ACHN (cell line): ENCODE data around the gene AQP12A.

ENCODE experiments used
- DNase-seq: peaks from one replicate; pipeline ENCODE4 v3.0.0-alpha.2; 2015
- in situ Hi-C: cut with HindIII; loops from 2 replicates; pipeline ENCODE4 v1.10.0; 2017; ENCODE audit warnings: low sequenced_read_pairs, low pct_ligation_motif_present, low pct_unique_long_range_greater_than_20kb

The AQP12A gene

DNA sequence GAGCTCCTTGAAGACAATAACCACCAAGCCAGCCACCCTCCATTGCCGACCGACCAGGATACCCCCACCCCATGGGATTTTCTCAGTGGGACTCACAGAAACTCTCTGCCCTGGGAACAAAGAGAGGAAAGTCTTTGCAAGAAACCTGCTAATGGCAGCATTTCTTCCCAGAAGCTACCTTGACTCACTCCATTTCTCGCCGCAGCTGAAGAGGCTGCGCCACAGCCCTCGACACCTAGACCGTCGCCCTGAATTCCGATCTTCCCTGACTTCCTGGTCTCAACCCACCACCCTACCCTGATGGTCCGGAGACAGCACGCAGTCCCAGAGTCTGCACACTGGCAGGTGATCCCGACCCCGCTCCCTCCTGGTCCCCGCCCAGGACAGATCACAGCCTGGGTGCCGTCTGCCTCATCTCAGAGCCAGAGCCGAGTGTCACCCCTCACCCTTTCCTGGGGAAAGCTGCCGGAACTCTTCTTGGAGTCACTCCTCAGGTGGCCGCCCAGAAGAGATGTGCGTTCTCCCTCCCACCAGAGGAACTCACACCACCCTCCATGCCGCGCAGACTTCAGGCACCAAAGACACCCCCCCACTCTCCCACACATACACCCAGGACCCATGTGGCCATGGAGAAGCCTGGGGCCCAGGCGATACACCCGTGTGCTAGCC lies 24.6 kb downstream of the AQP12A start:
- in situ Hi-C loops, result no loop called here
- no peak for DNase-seq

DNA sequence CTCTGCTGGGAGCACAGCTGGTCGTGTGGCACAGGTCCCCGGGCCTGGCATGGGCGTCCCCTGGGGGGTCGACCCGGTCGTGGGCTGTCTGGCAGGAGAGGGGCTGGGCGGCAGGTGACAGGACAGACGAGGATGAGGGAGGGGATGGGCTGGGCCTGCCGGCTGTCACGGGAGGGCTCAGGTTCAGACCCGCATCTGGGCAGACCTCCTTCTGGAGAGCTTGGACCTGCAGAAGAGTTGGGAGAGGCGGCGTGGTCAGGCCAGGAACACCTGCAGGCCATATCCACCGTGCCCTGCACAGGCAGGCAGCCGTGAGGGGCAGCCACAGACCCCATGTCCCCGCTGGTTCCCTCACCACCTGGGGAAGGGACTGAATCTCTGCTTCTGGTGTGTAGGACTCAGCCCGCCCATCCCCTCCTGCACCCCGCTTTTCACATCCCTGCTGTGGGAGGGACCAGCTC lies 25.5 kb downstream of the AQP12A start:
- DNase-seq, result no peak

DNA sequence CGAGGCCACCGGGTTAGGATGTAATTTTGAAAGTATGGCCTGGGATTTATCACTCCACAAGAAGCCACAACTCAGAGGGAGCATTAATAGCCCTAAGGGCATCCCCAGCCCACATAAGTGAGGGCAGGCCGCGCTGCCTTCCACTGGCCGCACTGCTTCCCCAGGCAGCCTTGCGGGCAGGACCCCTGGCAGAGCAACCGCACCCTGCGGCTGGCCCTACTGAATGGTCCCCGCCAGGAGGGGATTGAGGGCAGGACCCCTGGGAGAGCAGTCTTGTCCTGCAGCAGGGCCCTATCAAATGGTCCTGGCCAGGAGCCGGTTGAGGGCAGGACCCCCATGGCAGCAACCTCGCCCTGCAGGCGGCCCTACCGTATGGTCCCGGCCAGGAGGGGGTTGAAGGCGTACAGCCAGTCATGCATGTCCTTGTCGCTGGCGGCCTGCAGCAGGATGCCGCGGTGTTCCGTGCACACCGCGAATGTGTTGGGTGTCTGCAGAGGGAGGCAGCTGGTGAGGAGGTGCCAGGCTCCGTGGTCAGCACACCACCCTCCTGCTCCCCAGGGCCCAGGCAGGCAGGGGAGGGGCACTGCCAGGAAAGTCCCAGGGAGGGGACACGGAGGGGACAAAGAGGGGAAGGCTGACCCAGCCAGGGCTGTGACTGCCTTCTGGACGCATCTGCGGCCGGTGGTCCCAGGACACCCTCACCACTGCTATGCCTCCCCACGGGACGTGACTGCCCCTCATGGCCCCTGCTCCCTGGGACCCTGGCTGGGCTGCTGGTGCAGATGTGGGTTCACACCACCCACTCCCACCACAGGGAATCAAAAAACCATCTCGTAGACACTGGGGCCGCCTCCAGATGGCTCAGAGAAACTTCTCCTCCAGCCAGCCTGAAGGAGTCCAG lies 26.3 kb downstream of the AQP12A start:
- in situ Hi-C loops, result no loop called here
- no peak for DNase-seq

More for the DNA sequence above, 25.5 kb downstream of the AQP12A start:
- in situ Hi-C loops, result no loop called here

DNA sequence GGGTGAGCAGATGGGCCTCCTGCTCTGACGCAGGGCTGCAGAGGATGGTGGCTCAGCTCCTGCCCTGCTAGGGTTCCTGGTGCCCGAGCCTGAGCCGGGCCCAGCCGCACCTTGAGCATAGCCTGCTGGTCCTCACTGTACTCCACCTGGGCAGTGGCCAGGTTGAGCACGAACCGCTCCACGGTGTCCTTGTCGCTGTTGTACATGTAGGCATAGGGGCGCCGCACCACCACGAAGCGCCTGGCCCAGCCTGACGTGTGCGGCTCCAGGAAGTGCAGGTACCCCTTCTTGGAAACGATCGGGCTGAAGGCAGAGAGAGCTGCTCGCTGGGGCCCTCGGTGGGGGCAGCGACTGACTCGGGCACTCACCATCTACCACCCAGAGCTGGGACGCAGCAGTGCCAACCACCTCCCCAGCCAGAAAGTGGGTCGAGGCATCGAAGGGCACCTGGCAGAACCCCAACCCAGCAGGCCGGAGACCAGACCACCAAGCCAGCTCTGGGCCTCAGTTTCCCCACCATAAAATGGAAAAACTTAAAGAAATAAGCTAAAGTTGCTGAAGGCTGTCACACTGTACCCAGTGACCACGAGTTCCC lies 27.3 kb downstream of the AQP12A start:
- in situ Hi-C loops, result no loop called here

DNA sequence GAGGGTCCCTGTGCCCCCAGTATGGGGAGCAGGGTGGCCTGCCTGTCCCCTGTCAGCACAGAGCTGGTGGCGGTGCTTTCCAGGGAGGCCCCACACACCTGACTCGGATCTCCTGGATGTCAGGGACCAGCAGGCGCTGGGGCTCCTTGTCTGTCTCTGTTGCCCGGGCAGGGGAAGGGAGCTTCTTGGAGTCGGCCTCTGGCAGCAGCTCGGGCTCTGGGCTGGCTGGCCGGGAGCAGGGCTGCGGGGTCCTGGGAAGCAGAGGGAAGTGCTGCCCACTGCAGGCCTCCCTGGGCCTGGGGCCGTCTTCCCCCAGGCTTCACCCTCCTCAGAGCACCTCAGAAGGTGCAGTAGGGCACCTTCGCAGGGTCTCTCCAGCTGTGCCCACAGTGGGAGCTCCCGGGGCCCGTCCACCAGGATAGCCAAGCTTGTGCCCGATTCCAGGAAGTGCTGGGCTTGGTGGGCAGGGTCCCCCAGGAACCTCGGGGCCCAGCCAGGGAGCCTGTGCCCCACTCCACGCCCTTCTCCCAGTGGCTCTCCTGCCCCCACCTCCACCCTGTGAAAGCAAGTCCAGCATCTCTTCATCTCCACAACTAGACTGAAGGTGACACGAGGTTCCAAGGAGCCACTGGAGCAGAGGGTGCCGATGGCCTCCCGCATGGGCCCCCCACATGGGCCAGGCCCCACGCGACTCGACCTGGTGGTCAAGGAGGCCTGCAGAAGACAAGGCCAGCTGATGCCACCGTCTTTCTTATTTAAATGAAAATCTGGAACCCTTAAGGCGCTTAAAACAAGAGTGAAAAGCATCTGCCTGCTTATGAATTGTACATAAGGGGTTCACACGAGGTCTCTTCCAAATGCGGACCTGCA lies 28.2 kb downstream of the AQP12A start:
- in situ Hi-C loops, result no loop called here
- DNase-seq, result no peak

More for the DNA sequence above, 27.3 kb downstream of the AQP12A start:
- no peak for DNase-seq

DNA sequence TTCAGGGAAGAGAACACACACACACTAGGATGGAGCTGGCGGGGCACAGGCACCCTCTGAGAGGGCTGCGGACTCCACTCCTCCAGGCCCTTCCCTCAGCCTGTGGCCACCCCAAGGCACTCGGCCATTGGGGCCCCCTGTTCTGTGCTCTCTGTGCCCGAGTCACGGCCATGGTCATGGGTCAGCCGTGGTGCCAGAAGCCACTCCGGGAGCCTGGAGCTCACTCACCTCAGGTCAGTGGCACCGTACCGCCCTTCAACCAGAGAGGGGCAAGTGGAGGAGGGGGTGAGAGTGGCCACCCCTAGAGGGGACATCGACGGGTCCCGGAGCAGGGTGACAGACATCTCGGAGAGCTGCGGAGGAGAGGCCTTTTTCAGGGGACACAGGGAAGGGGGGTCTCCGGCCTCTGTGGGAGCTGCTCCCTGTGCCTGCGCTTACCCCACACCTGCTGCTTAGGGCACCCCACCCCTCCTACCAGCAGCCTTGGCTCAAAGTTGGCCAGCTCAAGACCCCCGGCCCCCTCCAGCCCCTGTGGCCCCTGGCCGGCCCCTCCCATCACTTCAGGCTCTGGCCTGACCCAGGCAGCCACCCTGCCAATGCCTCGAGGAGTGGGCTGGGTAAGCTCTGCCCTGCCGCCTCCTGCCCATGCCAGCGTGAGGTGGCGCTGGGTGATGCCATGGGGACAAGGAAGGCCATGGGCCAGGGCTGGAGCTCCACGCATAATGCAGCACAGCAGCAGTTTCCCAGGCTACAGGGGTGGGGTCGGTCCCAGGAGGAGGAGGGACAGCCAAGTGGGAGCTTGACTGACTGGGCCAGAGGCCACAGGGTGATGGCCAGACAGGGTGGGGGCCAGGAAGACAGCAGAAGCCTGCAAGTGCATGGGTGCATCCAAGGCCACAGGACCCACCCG lies 29.3 kb downstream of the AQP12A start:
- no peak for DNase-seq
- in situ Hi-C loops, result no loop called here

DNA sequence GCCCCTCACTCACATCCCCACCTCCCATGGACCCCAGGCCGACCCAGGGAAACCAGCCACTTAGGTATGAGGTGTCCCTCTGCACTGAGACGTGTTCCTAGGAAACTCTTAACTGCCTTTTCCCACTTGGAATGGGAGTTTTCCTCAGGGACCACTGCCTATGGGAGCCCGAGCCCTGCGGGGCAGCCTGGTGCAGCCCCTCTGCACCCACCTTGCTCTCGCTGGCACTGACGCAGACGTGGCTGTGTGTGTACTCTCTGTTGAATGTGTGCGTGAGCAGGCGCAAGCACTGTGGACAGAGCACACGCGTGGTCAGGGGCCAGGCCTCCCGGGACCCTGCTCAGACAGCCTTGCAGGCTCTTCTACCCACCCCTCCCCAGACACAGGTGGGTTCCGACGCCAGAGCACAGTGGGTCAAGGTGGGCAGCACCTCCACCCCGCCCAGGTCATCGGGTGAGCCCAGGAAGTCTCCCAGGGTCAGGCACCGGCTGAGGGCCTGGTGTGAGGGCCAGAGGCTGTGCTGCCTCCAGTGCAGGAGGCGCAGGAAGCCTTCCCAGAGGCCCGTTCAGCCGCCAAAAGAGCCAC lies 30.0 kb downstream of the AQP12A start:
- in situ Hi-C loops, result no loop called here
- no peak for DNase-seq

DNA sequence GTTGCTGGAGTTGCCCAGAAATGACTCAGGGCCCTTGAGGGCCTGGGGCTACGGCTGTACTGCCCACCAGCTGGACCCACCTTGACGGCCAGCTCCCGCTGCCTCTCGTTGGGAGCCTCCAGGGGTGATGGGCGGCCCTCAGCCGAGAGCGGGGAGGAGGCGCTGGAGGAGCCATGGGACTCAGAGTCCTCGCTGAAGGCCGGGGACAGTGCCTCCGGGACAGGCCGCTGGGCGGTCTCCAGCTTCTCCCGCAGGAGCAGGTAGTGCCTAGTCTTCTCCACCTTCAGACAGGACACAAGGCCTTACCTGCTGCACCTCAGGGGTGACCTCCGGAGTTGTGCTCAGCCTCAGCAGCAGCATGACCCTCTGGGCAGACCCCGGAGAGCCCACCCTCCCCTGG lies 30.7 kb downstream of the AQP12A start:
- in situ Hi-C loops, result no loop called here
- DNase-seq, result no peak

DNA sequence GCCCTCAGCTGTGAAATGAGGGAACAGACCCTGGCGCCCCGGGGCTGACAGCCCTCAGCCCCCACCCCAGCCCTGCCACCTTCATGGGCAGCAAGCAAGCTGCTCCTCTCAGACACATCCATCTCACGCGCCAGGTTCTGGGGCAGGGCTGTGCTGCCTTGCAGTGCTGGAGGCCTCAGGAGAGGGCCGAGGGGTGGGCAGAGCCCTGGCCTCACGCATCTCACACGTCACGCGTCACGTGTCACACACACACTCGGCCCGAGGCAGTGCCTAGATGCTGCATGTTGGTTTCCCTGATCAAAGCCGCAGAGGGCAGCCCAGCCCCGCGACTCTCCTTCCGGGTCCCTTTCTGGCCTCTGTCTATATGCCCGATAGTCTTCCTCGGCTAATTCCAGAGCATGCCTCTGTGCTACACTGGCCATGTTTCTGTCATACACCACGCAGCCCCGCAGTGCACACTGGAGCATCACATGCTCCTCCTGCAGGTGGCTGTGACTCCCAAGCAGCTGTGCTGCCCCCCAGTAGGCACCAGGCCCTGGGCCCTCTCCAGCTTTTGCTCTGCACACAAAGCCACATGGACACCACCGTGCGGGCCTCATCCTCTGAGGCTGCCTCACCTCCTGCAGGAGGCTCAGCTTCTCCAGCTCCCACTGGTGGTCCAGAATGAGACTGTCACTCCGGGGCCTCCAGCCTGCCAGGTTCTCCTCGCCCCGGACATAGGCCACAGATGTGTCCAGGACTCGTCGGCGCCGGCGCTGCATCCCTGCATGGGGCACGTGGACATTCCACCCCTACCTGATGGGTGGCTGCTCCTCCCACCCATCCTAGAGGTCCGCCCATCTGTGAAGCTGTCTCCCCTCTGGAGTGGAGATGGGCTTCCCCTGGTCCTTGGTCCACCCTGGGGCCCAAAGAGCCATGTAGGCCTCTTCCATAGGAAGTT lies 31.4 kb downstream of the AQP12A start:
- DNase-seq, result no peak
- in situ Hi-C loops, result no loop called here

DNA sequence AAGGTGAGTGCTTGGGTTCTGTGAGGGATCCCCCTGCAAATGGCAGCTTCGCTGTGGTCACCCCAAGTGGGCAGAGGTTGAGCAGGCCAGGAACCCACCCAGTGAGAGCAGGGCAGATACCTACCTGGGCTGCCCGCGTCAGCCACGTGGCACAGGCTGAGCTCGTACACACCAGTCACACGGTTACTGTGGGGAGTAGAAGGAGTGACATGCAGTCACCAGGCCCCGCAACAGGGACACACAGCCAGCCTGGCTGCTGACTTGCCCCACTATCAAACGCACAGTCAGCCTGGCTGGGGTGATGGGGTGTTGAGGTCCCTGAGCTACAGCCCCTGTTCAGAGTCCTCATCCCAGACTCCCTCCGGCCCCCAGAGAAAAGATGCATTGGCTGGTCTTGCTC lies 32.2 kb downstream of the AQP12A start:
- no peak for DNase-seq
- in situ Hi-C loops, result no loop called here

DNA sequence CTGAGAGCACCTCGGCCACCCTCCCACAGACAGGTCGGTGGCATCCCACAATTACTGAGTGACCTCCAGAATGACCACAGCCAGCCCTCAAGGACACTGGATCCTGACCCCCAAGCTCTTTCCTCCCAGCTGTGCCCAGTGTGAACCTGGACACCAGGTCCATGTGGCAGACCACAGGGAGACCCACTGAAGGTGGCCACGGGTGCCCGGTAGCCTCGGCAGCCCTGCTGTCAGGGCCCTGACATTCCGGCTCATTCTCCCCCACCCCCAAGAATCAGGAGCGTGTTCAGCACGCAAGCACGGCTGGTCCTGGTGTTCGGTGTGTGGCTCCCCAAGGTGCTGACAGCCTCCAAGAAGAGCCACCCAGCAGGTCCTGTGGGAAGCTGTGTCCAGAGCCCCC lies 32.8 kb downstream of the AQP12A start:
- in situ Hi-C loops, result no loop called here
- no peak for DNase-seq

DNA sequence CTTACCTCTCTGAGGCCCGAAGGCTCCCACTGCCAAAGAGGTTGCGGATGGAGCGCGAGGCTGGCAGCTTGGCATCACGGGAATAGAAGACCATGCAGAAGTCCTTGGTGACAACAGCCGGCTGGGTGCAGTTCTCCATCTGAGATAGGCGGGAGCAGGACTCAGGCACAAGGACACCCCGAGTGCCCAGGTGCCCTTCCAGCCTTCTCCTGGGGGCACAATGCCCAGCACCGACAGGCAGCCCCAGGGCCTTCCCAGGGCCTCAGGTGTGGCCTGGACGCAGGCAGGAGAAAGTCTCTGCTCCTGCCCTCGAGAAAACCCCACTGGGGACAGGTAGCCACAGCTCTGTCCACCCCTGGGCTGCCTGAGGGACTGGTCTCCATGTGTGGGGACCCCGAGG lies 33.6 kb downstream of the AQP12A start:
- in situ Hi-C loops, result no loop called here
- no peak for DNase-seq

DNA sequence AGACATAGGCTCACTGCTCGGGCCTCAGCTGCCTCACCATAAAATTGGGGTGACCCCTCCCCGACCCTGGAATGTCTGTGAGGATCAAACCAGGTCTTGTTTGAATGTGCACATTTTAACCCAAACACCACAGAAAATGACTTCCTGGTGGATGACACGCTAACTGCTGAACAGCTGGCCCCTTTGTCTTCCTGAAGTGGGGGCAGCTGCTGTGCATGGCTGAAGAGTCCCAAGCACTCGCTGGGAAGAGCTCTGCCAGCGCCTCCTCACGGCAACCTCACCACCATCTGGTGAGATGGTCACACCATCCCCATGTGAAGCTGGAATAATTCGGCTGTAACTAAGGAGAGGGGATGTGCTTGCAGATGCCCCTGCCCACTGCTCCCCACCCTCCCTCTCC lies 34.0 kb downstream of the AQP12A start:
- in situ Hi-C loops, result no loop called here
- DNase-seq, result no peak

DNA sequence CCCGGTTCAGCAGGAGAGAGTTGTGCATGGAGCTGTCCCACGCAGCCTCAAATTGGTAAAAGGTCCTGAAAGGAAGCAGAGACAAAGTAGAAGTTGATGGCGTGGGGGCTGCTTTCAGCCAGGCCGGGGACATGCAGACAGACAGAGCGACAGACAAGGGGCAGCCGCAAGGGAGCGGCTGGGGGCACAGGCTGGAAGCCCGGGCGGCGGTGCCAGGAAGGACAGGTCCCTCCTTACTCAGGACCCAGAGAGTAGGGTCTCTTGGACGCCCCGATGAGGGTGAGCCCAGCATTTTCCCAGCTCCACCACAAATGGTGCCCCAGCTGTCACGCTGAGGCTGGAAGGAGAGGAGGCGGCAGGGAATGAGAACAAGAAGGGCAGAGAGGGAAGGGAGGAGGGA lies 35.2 kb downstream of the AQP12A start:
- no peak for DNase-seq
- in situ Hi-C loops, result no loop called here

DNA sequence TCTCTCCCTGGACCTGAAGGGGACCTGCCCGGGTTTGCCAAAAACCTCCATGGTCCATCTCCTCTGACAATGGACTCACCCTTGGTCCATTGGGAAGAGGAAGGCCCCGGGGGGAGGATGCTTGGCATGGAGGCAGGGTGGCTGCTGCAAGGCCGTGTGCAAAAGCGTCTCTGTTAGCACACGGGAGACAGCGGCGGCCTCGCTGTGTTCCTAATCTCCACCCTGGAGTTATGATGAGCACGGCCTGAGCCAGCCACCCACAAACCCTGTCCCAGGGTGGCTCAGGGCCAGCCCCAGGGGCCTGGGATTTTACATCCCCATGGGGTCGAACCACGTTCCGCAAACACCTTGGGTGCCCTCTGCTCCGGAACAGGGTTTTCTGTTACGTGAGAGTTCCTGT lies 35.8 kb downstream of the AQP12A start:
- DNase-seq, result no peak
- in situ Hi-C loops, result no loop called here

DNA sequence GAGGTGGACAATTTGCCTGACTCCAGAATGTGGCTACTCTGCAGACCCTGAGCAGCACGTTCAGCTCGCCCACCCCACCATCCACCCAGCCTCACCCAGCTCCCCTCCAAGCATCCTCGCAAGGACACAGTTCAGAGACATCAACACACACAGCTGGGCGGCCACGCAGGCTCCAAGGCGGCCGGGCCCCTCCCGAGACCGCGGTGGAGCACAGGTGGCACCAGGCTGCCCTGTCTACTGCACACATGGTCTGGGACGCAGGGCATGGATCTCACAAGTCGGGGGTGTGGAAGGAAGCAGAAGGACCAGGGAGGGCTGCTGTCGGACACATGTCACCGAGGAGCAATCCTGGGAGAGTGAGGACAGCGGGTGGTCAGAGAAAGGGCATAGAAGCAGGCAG lies 36.2 kb downstream of the AQP12A start:
- no peak for DNase-seq
- in situ Hi-C loops, result no loop called here
